Subcutaneous adipose tissue (tissue), 4 donors: ENCODE data around the gene RASL10A. TPM values are rescaled to one million over a fixed set of nuclear protein-coding genes. Genes with fewer than 3 reads are reported as not detected.

Experiments
- total RNA-seq, 4 donors: library from RNA; depleted of rRNA; stranded (reverse); fragments of >200 nt; gene quantifications; one replicate each; pipeline ENCODE4 v1.1.0, GENCODE V29; 2016
- TF ChIP-seq, protein P1 (sequence below): fragments of 450-650 bp; IDR thresholded peaks from one replicate; pipeline ENCODE4 v1.5.1; 2016; ENCODE audit warnings: low read depth, mild to moderate bottlenecking, control low read depth, antibody characterized with exemption, moderate library complexity

RASL10A gene
- total RNA-seq, 4 donors from 2014 or later, result 0.38 to 2.2 (median 1.1) TPM

DNA sequence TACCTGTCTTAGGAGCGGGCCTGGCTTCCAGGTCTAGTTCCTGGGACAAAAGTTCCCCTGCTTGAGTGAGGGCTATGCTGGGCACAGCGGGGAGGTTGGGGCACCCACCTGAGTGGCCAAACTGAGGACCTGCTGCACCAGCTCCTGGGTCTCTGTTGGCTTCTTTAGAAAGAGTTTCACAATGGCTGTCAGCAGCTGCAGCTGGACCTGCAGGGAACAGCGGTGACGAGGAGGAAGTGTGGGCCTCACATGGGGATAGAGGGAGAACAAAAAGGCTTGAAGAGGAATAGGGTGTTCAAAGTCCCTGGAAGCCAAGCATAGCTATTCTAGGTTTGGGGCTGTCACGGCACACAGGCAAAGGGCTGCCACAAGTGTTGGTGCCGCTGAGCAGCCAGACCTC lies 26.7 kb upstream of the RASL10A start:
- TF ChIP-seq, protein P1, sequence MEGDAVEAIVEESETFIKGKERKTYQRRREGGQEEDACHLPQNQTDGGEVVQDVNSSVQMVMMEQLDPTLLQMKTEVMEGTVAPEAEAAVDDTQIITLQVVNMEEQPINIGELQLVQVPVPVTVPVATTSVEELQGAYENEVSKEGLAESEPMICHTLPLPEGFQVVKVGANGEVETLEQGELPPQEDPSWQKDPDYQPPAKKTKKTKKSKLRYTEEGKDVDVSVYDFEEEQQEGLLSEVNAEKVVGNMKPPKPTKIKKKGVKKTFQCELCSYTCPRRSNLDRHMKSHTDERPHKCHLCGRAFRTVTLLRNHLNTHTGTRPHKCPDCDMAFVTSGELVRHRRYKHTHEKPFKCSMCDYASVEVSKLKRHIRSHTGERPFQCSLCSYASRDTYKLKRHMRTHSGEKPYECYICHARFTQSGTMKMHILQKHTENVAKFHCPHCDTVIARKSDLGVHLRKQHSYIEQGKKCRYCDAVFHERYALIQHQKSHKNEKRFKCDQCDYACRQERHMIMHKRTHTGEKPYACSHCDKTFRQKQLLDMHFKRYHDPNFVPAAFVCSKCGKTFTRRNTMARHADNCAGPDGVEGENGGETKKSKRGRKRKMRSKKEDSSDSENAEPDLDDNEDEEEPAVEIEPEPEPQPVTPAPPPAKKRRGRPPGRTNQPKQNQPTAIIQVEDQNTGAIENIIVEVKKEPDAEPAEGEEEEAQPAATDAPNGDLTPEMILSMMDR, result no peak

DNA sequence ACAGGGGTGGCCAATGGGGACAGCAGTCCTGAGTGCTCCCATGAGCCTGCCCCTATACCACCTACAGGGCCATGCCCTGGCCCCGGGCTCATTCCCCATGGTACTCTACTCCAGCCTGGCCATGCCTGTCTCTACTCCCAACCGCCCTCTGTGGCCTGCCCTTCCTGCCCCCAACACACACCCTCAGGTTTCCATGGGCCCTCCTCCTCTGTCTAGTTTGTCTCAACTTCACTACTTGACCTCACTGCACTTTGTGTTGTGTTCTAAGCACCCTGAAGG lies 26.3 kb upstream of the RASL10A start:
- TF ChIP-seq, protein P1, result no peak

DNA sequence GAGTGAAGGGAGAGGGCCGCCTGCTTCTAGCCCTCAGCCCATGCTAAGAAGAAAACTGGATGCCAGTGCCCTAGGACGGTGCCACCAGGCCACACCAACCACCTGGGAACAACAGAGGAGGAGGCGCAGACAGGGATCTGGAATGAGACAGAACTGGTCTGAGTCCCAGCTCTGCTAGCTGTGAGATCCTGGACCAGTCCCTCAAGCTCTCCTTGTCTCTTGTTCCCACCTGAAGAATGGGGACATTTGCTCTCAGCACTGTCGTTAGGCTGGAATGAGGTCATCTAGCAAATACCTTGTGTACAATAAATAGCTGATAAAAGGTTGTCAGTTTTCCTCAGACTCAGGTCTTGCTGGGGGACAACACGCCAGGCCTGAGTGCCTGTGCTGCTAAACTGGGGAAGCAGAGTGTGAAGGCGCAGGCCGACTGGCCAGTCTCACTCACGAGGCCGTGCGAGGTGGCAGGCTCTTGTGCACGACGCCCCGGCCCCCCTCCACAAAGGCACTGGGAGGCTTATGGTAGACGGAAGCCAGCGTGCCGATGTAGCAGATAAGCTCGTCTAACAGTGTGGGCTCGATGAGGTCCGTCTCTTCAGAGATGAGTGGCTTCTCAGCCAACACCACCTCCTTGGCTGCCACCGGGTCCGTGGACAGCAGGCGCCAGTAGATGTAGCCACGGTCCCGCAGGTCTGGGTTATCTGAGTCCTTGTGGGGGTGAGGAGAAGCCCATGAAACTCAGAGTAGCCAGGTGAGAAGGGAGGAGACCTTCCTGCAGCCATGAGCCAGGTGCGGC lies 25.8 kb upstream of the RASL10A start:
- TF ChIP-seq, protein P1, result no peak

DNA sequence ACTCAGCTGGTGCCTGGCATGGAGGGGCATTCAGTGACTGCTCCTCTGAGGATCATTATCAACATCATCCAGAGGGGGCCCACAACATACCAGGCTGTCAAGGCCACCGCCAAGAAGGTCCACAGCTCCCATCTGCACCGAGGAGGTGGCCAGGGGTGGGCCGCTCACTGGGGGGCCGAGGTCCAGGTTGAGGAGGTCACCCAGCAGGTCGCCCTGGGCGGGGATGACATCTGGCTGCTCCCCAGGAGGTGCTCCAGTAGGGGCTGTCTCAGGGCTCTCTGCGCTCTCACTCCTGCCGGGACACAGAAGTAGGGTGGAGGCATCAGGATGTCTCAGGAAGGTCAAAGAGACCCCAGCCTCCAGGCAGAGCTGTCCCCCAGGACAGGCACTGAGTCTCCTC lies 25.1 kb upstream of the RASL10A start:
- TF ChIP-seq, protein P1, result no peak

DNA sequence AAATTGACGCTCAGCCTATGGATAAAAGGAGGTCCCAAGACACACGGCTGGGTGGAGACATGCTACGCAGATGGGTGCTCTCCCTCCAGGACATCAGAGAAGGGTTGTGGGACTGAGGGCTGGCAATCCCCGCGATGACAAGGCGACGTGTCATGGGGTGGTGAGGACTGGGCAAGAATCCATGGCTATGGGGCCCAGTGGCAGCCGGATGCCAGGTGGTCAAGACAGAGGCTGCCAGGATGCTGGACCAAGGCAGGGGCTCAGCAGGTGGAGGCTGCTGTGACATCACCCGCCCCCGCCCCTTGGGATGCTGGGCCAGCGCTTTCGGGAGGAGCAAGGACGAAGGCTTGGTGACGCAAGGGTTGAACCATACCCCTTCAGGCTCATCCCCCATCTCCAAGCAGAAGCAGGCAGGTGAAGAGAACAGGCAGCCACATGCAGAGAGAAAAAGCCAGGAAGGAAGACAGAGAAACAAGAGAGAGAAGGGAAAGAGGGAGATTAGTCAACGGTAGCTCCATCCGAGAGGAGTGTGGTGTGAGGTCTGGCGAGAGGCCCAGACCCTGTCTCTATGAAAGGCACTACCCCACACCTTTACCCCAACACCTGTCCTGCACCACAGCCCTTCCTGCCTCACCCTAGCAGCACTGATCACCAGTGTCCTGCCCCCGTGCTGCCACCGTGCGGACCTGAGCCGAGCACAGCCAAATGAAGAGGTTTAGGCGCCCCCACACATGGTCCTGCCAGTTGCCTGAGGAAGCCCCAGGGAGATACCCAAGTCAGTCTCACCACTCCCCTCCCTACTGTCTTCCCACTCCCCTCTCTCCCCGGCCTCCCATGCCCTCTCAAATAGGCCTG lies 24.1 kb upstream of the RASL10A start:
- TF ChIP-seq, protein P1, result no peak

DNA sequence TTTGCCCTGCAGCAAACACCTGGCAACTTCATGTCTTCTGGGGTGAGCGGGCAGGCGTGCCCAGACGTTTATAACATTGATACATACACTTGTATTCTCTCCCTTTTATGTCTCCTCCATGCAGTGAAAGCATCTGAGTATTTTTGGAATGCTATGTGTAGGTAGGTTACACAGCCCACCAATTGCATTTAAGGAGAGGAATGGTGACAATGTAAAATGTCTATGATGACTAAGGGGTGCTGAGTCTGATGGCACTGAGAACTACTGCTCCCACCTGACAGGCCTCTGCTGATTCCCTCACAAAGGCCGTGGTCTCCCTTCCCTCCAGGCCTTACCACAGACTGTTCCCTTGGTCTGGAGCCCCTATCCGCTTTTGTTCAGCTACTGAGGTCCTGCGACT lies 22.9 kb upstream of the RASL10A start:
- TF ChIP-seq, protein P1, result no peak

DNA sequence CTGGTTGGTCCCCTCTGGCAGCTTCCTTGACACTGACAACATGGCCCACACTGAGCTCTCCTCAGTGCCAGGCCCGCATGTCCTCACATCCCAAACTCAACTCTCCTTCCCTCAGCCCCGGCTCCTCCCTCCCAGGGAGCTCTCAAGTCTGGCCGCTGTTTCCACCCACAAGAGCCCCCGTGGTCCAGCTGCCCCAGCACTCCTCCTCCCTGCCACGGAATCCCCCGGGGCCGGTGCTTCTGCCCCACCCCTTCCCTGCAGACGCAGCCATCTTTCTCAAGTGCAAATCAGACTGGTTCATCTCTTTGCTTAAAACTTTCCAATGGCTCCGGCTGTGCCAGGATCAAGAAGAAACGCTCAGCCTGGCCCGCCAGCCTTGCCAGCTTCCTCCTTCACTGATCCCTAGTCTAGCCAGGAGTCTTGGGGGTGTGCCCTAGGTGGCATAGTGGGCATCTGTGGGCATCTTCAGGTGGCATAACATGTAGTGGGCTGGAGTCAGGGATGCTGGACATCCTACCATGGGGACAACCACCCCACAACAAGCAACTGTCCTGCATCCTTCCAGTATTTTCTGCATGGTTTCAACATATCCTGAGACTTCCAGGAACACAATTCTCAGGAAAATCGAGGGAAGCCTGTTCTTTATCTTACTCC lies 22.3 kb upstream of the RASL10A start:
- TF ChIP-seq, protein P1, result no peak
